Activated CD4-positive, alpha-beta T cell treated with anti-CD3 and anti-CD28 coated beads for 24 hours (primary cell): ENCODE results near the gene FBXL7.

Experiments
- DNase-seq, 2 donors: peaks; one replicate each; pipeline ENCODE4 v3.0.0-alpha.2; 2020; ENCODE audit warnings: low read depth in 2 of 2

FBXL7 gene

GRCh38 chr5:15762668-15763067 lies 262.7 kb downstream of the FBXL7 start:
- no peak for DNase-seq

- no peak for DNase-seq
Observed at GRCh38 chr5:15763754-15764153, 263.8 kb downstream of the FBXL7 start.

DNA sequence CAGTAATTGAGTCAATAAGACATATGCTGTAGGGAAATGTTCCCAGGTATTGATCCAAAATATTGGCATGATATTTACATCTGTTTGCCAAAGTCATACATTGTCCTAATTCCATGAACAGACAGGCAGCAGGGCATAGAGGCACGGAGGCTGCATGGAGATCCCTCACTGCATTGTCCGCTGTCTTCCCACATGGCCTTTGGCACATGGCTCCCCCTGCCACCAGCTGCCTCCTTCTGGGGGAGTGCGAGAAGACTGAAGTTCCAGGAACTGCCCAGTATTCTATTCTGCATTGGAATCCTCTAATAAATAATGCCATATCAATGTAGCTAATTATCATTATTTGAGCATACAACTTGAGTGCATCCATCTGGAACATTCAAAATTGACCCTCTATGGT lies 269.0 kb downstream of the FBXL7 start:
- DNase-seq = no peak

GRCh38 chr5:15772131-15772530 lies 272.2 kb downstream of the FBXL7 start:
- no peak for DNase-seq

- DNase-seq = no peak
Observed at GRCh38 chr5:15774632-15775031, 274.7 kb downstream of the FBXL7 start.

- no peak for DNase-seq
Observed at GRCh38 chr5:15776346-15776745, 276.4 kb downstream of the FBXL7 start.

GRCh38 chr5:15783734-15784133 lies 283.8 kb downstream of the FBXL7 start:
- DNase-seq = no peak

DNA sequence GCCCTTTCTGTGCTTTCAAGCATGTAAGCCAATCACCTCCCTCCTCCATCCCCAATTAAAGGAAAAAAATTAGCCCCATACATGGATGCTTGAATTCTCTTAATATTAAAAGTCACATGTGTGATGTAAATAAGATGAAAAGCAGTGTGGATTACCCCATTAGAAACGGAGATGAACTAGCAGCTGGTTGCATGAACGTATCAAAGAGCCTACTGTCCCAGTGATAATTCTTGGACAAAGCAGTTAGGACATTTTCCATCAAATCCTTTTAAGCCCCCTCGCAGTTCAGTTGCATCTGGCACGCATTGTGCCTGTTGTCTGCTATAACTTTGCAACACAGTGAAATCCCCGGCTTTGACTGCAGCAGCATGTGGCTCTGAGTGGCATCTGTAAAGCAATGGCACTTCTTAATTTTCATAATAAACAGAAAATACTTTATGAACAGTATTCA lies 285.6 kb downstream of the FBXL7 start:
- DNase-seq = no peak

- no peak for DNase-seq
Observed at GRCh38 chr5:15786326-15786725, 286.3 kb downstream of the FBXL7 start.

DNA sequence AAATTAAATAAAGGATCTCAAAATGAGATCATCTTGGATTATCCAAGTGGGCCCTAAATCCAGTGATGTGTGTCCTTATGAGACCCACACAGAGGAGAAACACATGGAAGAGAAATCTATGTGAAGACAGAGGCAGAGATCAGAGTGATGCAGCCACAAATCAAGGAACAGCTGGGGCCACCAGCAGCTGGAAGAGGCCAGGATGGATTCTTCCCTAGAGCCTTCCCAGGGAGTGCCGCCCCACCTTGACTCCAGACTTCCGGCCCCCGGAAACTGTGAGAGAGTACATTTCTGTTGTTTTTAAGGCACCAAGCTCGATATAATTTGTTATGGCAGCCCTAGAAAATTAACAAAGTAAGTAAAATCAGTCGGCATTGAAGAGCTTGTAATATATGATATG lies 286.9 kb downstream of the FBXL7 start:
- DNase-seq = no peak

GRCh38 chr5:15787681-15788080 lies 287.7 kb downstream of the FBXL7 start:
- no peak for DNase-seq

- no peak for DNase-seq
Observed at GRCh38 chr5:15789642-15790041, 289.7 kb downstream of the FBXL7 start.

DNA sequence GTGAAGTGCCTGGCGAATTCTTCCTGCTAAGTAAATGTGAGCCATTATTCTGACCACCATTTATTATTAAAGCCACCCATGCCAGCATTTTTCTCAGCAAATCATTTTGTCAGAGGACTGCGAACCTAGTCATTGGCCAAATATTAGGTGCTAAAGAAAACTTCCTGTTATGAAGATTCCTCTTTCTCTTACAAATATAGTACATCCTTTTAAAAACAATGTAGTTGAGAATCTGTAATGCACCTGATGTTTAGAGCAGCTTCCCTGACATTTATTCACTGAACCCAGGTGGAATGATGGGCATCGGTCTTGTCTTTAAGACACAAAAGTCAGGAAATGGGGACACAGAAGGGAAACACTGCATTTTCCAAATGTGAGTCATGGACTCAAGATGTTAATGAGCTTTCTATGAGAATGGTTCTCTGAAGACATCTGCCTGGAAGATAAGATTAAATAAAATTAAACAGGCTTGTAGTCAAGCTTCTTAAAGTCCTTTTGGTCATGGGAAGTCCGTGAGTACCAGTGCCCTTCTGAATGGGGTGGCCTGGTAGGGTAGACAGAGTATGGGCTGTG lies 290.6 kb downstream of the FBXL7 start:
- DNase-seq = no peak

- DNase-seq = no peak
Observed at GRCh38 chr5:15791274-15791673, 291.3 kb downstream of the FBXL7 start.

- no peak for DNase-seq
Observed at GRCh38 chr5:15791859-15792258, 291.9 kb downstream of the FBXL7 start.

- DNase-seq = no peak
Observed at GRCh38 chr5:15794052-15794985, 294.3 kb downstream of the FBXL7 start.

GRCh38 chr5:15796096-15796495 lies 296.1 kb downstream of the FBXL7 start:
- no peak for DNase-seq

- DNase-seq = no peak
Observed at GRCh38 chr5:15796557-15796956, 296.6 kb downstream of the FBXL7 start.

DNA sequence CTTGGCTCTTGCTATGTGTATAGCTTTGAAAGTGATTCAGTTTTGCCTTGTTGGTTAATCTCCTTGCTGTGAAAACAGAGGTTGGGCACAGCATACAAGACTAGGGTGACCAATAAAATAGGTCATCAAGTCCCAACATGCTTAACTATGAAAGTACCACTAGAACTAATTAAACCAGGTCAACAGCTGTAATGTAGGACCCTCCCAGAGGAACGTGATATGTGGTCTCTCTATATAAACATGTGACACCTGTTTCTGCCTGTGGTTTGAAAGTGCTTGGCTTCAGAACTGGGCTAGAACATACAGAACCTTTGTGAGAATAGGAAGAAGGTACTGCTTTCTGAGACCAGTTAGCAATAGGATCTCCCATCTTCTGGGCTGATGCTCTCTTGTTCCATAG lies 297.1 kb downstream of the FBXL7 start:
- no peak for DNase-seq

GRCh38 chr5:15798006-15798405 lies 298.0 kb downstream of the FBXL7 start:
- no peak for DNase-seq

GRCh38 chr5:15799014-15799413 lies 299.0 kb downstream of the FBXL7 start:
- DNase-seq = no peak

DNA sequence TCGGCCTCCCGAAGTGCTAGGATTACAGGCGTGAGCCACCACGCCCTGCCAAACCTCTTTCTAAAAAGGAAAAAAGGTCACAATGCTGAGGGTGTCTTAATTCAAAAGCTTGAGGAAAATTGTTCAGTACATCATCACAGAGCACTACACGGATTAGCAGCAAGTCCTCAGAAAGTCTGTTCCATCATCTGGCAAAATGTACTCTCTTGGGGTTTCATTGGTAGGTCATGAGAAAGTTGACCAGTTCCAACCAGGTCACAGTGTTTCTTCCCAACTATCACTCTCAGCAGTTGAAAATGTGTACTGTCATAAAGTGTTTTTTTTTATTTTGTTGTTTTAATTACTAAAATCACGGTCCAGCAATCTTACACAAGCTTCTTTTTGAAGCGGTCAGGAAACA lies 299.6 kb downstream of the FBXL7 start:
- no peak for DNase-seq

DNA sequence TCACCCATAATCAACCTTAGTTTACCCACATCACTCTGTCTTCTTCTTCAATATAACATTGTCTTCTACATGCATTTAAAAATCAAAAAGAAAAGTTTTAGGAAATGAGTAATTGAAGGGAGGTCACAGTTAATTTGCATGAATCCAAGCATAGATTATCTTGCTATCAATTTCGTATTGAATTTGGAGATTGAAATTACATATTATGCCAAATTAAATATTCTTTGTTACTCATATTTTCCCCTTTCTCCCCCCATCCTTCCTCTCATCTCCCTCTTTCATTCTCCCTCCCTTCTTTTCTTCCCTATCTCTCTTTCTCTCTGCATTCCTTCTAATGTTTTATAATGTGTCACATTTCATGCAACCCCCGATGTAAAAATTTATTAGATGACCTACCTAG lies 303.3 kb downstream of the FBXL7 start:
- no peak for DNase-seq
